ENCODE results near the gene LGALS9. TPM values are rescaled to one million over a fixed set of nuclear protein-coding genes. Genes with fewer than 3 reads are reported as not detected.

LGALS9 gene
- 10 to 100 TPM; 20.2 to 76.1 (median 23.9) TPM for total RNA-seq

GRCh38 chr17:27630607-27631410 is at the start of gene LGALS9:
LGALS9 (plus strand) TSS chr17:27631188; CDS start chr17:27631266, 78 bp downstream.
- H3K4me1 ChIP-seq = peaks cover 35 to 56% (median 40%) of the 10 kb centered on the region in 3 donors
- H3K9me3 ChIP-seq = no peaks in the 10 kb centered on the region
- H3K27me3 ChIP-seq = no peaks in the 10 kb centered on the region
- intact Hi-C loops (cut with DNase I) = no loop called here
- peak within 1 kb of the TSS; percentile 11 to 63 (median 42) for H3K4me3 ChIP-seq
- 39 to 49% methylated on average over 6 to 10 of the region's 10 CpGs for WGBS, 2 donors
- DNase-seq = no peak
- H3K36me3 ChIP-seq = peaks cover 0 to 20% (median 0%) of the 10 kb centered on the region in 3 donors
- peak in 2 of 4 donors; percentile 19 to 42 for TF ChIP-seq POLR2A (IDR thresholded peaks at IDR 0.05)
- no peak for TF ChIP-seq CTCF (IDR thresholded peaks at IDR 0.05)
- peak within 1 kb of the TSS; percentile 80 to 88 (median 86) for H3K27ac ChIP-seq

GRCh38 chr17:27582696-27583095 is 48.3 kb upstream of the LGALS9 start:
- Histone ChIP-seq H3K36me3 (peaks cover 0 to 88% (median 12%) of the 10 kb centered on the region in 3 donors), H3K9me3 (no peaks in the 10 kb centered on the region), H3K4me1 (peaks cover 0 to 12% (median 3%) of the 10 kb centered on the region in 3 donors), H3K27me3 (no peaks in the 10 kb centered on the region), H3K4me3 (no peak overlapping the region), H3K27ac (no peak overlapping the region)
- intact Hi-C loops (cut with DNase I) = no loop called here
- TF ChIP-seq POLR2A (IDR thresholded peaks at IDR 0.05) (no peak), CTCF (IDR thresholded peaks at IDR 0.05) (no peak)
- DNase-seq = no peak
- 90 to 100% methylated on average over 2 to 11 of the region's 18 CpGs for WGBS, 2 donors

GRCh38 chr17:27585153-27585681 is 45.8 kb upstream of the LGALS9 start:
- WGBS, 2 donors = 82 to 85% methylated on average over 7 to 8 of the region's 9 CpGs
- no peak for DNase-seq
- Histone ChIP-seq H3K9me3 (no peaks in the 10 kb centered on the region), H3K4me1 (no peaks in the 10 kb centered on the region), H3K27ac (no peak overlapping the region), H3K27me3 (no peaks in the 10 kb centered on the region), H3K36me3 (peaks cover 0 to 90% (median 12%) of the 10 kb centered on the region in 3 donors), H3K4me3 (no peak overlapping the region)
- intact Hi-C loops (cut with DNase I) = no loop called here
- no peak for TF ChIP-seq POLR2A (IDR thresholded peaks at IDR 0.05)
- TF ChIP-seq CTCF (IDR thresholded peaks at IDR 0.05) = no peak

GRCh38 chr17:27585792-27586191 is 45.2 kb upstream of the LGALS9 start:
- no peak for DNase-seq
- no peak for TF ChIP-seq POLR2A (IDR thresholded peaks at IDR 0.05)
- no peak for TF ChIP-seq CTCF (IDR thresholded peaks at IDR 0.05)

GRCh38 chr17:27586203-27586721 is 44.7 kb upstream of the LGALS9 start:
- Histone ChIP-seq H3K27ac (no peak overlapping the region), H3K9me3 (no peaks in the 10 kb centered on the region), H3K27me3 (no peaks in the 10 kb centered on the region), H3K36me3 (peaks cover 0 to 90% (median 12%) of the 10 kb centered on the region in 3 donors), H3K4me1 (no peaks in the 10 kb centered on the region), H3K4me3 (no peak overlapping the region)
- WGBS, 2 donors = 64 to 70% methylated on average over 2 to 4 of the region's 8 CpGs
- TF ChIP-seq CTCF (IDR thresholded peaks at IDR 0.05) = no peak
- no peak for TF ChIP-seq POLR2A (IDR thresholded peaks at IDR 0.05)
- intact Hi-C loops (cut with DNase I) = no loop called here
- DNase-seq = no peak

More at GRCh38 chr17:27585792-27586191, 45.2 kb upstream of the LGALS9 start:
- peaks cover 0 to 90% (median 12%) of the 10 kb centered on the region in 3 donors for H3K36me3 ChIP-seq
- H3K27me3 ChIP-seq = no peaks in the 10 kb centered on the region
- intact Hi-C loops (cut with DNase I) = no loop called here
- no peak overlapping the region for H3K27ac ChIP-seq
- no peaks in the 10 kb centered on the region for H3K4me1 ChIP-seq
- WGBS, 2 donors = 88% methylated on average over 4 of the region's 5 CpGs; no CpG with 5 or more reads in 1 of the 2 donors
- H3K9me3 ChIP-seq = no peaks in the 10 kb centered on the region
- H3K4me3 ChIP-seq = no peak overlapping the region

Measured in esophagus squamous epithelium (tissue), 5 donors.